ENCODE results near the gene LYPLA2.

DNA sequence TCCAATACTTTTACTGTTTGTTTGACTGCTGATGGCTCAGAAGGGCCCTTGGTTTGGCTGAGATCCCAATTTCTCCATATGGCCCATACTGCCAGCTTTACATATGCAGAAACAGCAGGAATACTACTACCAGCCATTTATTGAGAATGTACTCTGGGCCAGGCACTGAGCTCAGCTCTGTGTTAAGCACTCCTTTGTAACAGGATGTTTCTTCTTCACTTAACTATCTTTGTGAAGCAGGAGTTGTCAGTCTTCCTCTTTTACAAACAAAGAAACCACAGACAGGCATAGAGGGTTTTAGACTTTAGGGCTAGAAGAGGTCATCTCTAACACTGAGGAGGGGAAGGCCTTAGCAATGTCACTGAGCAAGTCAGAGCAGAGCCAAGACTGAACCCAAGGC lies 26.0 kb downstream of the LYPLA2 start:
- TF ChIP-seq, protein P1, sequence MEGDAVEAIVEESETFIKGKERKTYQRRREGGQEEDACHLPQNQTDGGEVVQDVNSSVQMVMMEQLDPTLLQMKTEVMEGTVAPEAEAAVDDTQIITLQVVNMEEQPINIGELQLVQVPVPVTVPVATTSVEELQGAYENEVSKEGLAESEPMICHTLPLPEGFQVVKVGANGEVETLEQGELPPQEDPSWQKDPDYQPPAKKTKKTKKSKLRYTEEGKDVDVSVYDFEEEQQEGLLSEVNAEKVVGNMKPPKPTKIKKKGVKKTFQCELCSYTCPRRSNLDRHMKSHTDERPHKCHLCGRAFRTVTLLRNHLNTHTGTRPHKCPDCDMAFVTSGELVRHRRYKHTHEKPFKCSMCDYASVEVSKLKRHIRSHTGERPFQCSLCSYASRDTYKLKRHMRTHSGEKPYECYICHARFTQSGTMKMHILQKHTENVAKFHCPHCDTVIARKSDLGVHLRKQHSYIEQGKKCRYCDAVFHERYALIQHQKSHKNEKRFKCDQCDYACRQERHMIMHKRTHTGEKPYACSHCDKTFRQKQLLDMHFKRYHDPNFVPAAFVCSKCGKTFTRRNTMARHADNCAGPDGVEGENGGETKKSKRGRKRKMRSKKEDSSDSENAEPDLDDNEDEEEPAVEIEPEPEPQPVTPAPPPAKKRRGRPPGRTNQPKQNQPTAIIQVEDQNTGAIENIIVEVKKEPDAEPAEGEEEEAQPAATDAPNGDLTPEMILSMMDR (IDR thresholded peaks at IDR 0.05) = no peak
- no peak for TF ChIP-seq POLR2A (IDR thresholded peaks at IDR 0.05)
